ENCODE results near the gene CLIP2. TPM values are rescaled to one million over a fixed set of nuclear protein-coding genes. Genes with fewer than 3 reads are reported as not detected.
A peak's percentile ranks its signal among the peaks of the same experiment; 100 is the strongest.

The CLIP2 gene
- total RNA-seq = 58.3 and 70.9 TPM in 2 replicates

GRCh38 chr7:74289018-74289658 is at the start of gene CLIP2:
Gene CLIP2, plus strand, starts transcription at chr7:74289407. Its CDS starts 28,140 bp downstream, at chr7:74317547.
- Histone ChIP-seq H3K79me2 (ENCODE audit: insufficient read depth, low read length) (peaks cover 50% of the 10 kb centered on the region), H3K4me2 (ENCODE audit: insufficient read depth, low read length) (peak within 1 kb of the TSS; percentile 87), H3K27ac (ENCODE audit: low read depth, low read length) (peak within 1 kb of the TSS; percentile 85), H4K20me1 (ENCODE audit: insufficient read depth, low read length) (peaks cover 36% of the 10 kb centered on the region), H3K27me3 (ENCODE audit: insufficient read depth, low read length) (no peaks in the 10 kb centered on the region), H3K4me3 (ENCODE audit: insufficient read depth, low read length) (peak within 1 kb of the TSS; percentile 96), H3K36me3 (ENCODE audit: insufficient read depth, low read length) (no peaks in the 10 kb centered on the region), H3K9me3 (ENCODE audit: low read depth, low read length) (no peaks in the 10 kb centered on the region), H2AFZ (ENCODE audit: low read length) (peak within 1 kb of the TSS; percentile 95), H3K4me1 (ENCODE audit: insufficient read depth, low read length) (peaks cover 30% of the 10 kb centered on the region)
- DNase-seq (ENCODE audit: insufficient read length, low spot score, missing footprints) = peak; percentile 99
- no peak for TF ChIP-seq CTCF (IDR thresholded peaks at IDR 0.05; ENCODE audit: extremely low read depth, low read depth, low read length)

- Histone ChIP-seq H3K27ac (ENCODE audit: low read depth, low read length) (no peak overlapping the region), H3K27me3 (ENCODE audit: insufficient read depth, low read length) (no peaks in the 10 kb centered on the region), H2AFZ (ENCODE audit: low read length) (no peak overlapping the region), H3K36me3 (ENCODE audit: insufficient read depth, low read length) (peaks cover 56% of the 10 kb centered on the region), H3K9me3 (ENCODE audit: low read depth, low read length) (no peaks in the 10 kb centered on the region), H3K79me2 (ENCODE audit: insufficient read depth, low read length) (no peaks in the 10 kb centered on the region), H4K20me1 (ENCODE audit: insufficient read depth, low read length) (no peaks in the 10 kb centered on the region), H3K4me3 (ENCODE audit: insufficient read depth, low read length) (no peak overlapping the region), H3K4me1 (ENCODE audit: insufficient read depth, low read length) (no peaks in the 10 kb centered on the region), H3K4me2 (ENCODE audit: insufficient read depth, low read length) (no peak overlapping the region)
- no peak for DNase-seq (ENCODE audit: insufficient read length, low spot score, missing footprints)
- TF ChIP-seq CTCF (IDR thresholded peaks at IDR 0.05; ENCODE audit: extremely low read depth, low read depth, low read length) = no peak
These were observed 48.7 kb upstream of the CLIP2 start for GRCh38 chr7:74240482-74240881.

- Histone ChIP-seq H3K79me2 (ENCODE audit: insufficient read depth, low read length) (no peaks in the 10 kb centered on the region), H3K4me3 (ENCODE audit: insufficient read depth, low read length) (no peak overlapping the region), H3K27ac (ENCODE audit: low read depth, low read length) (no peak overlapping the region), H3K36me3 (ENCODE audit: insufficient read depth, low read length) (peaks cover 51% of the 10 kb centered on the region), H3K27me3 (ENCODE audit: insufficient read depth, low read length) (no peaks in the 10 kb centered on the region), H4K20me1 (ENCODE audit: insufficient read depth, low read length) (no peaks in the 10 kb centered on the region), H3K9me3 (ENCODE audit: low read depth, low read length) (no peaks in the 10 kb centered on the region), H2AFZ (ENCODE audit: low read length) (no peak overlapping the region), H3K4me1 (ENCODE audit: insufficient read depth, low read length) (no peaks in the 10 kb centered on the region), H3K4me2 (ENCODE audit: insufficient read depth, low read length) (no peak overlapping the region)
- DNase-seq (ENCODE audit: insufficient read length, low spot score, missing footprints) = no peak
- no peak for TF ChIP-seq CTCF (IDR thresholded peaks at IDR 0.05; ENCODE audit: extremely low read depth, low read depth, low read length)
These were observed 47.1 kb upstream of the CLIP2 start for GRCh38 chr7:74242122-74242443.

- no peak for DNase-seq (ENCODE audit: insufficient read length, low spot score, missing footprints)
- Histone ChIP-seq H4K20me1 (ENCODE audit: insufficient read depth, low read length) (no peaks in the 10 kb centered on the region), H3K27ac (ENCODE audit: low read depth, low read length) (no peak overlapping the region), H3K4me3 (ENCODE audit: insufficient read depth, low read length) (no peak overlapping the region), H3K4me1 (ENCODE audit: insufficient read depth, low read length) (no peaks in the 10 kb centered on the region), H3K79me2 (ENCODE audit: insufficient read depth, low read length) (peaks cover 2% of the 10 kb centered on the region), H3K27me3 (ENCODE audit: insufficient read depth, low read length) (no peaks in the 10 kb centered on the region), H3K9me3 (ENCODE audit: low read depth, low read length) (no peaks in the 10 kb centered on the region), H3K4me2 (ENCODE audit: insufficient read depth, low read length) (no peak overlapping the region), H3K36me3 (ENCODE audit: insufficient read depth, low read length) (peaks cover 46% of the 10 kb centered on the region), H2AFZ (ENCODE audit: low read length) (no peak overlapping the region)
- TF ChIP-seq CTCF (IDR thresholded peaks at IDR 0.05; ENCODE audit: extremely low read depth, low read depth, low read length) = no peak
These were observed 42.7 kb upstream of the CLIP2 start for GRCh38 chr7:74246497-74246896.
